CD14-positive monocyte (primary cell): ENCODE results near the gene AFF3. TPM values are rescaled to one million over a fixed set of nuclear protein-coding genes. Genes with fewer than 3 reads are reported as not detected.

Experiments
- DNase-seq, 3 donors: peaks; one replicate each; pipeline ENCODE4 v3.0.0-alpha.2; 2011 to 2022
- H2AFZ ChIP-seq: 2 replicates; pipeline ENCODE4 v1.6.0; 2012; ENCODE audit warnings: mild to moderate bottlenecking, low read depth, low read length, inconsistent platforms; ENCODE audit not compliant: insufficient read depth, poor library complexity, severe bottlenecking
- H3K27ac ChIP-seq, 2 donors: 1 replicate in 1 of 2; 2 replicates in 1 of 2; pipeline ENCODE4 v1.5.1; 2012 to 2013; ENCODE audit warnings: low read length in 2 of 2, control low read depth in 1 of 2, inconsistent platforms in 1 of 2, low read depth in 1 of 2, mild to moderate bottlenecking in 1 of 2
- H3K27me3 ChIP-seq, 2 donors: one replicate each; pipeline versions ENCODE4 v1.6.0 to v1.6.1; 2011 to 2013; ENCODE audit warnings: low read length in 2 of 2; ENCODE audit not compliant: control insufficient read depth in 2 of 2, insufficient read depth in 2 of 2
- H3K36me3 ChIP-seq, 2 donors: replicated peaks in 1 of 2; 1 replicate in 1 of 2; 2 replicates in 1 of 2; pipeline versions ENCODE4 v1.5.1 to v1.6.1; 2012 to 2013; ENCODE audit warnings: low read length in 2 of 2, control low read depth in 1 of 2, inconsistent platforms in 1 of 2, mild to moderate bottlenecking in 1 of 2; ENCODE audit not compliant: insufficient read depth in 2 of 2, control insufficient read depth in 1 of 2
- H3K4me1 ChIP-seq, 2 donors: 1 replicate in 1 of 2; 2 replicates in 1 of 2; pipeline versions ENCODE4 v1.5.1 to v1.6.1; 2012 to 2013; ENCODE audit warnings: low read length in 2 of 2, control low read depth in 1 of 2, inconsistent platforms in 1 of 2, mild to moderate bottlenecking in 1 of 2, moderate library complexity in 1 of 2; ENCODE audit not compliant: insufficient read depth in 2 of 2, control insufficient read depth in 1 of 2
- H3K4me2 ChIP-seq: replicated peaks from 2 replicates; pipeline ENCODE3; 2012; ENCODE audit warnings: low read length, moderate library complexity, mild to moderate bottlenecking; ENCODE audit not compliant: poor library complexity, severe bottlenecking; ENCODE audit errors: extremely low read depth
- H3K4me3 ChIP-seq, 3 experiments: fragments of 200-600 bp in 1 of 3; sonication (generic) in 1 of 3; replicated peaks in 1 of 3; 1 replicate in 2 of 3; 2 replicates in 1 of 3; pipeline ENCODE4 v1.5.1; 2011 to 2013; ENCODE audit warnings: low read length in 3 of 3, mild to moderate bottlenecking in 3 of 3, control low read depth in 2 of 3, low read depth in 2 of 3, inconsistent platforms in 1 of 3, moderate library complexity in 1 of 3
- H3K79me2 ChIP-seq: 2 replicates; pipeline ENCODE4 v1.6.0; 2012; ENCODE audit warnings: mild to moderate bottlenecking, control low read depth, inconsistent platforms, low read length, moderate library complexity; ENCODE audit not compliant: insufficient read depth
- H3K9ac ChIP-seq: 2 replicates; pipeline ENCODE4 v1.6.0; 2017; ENCODE audit warnings: low read length, mild to moderate bottlenecking; ENCODE audit not compliant: insufficient read depth, poor library complexity, severe bottlenecking
- H3K9me3 ChIP-seq, 2 donors: replicated peaks in 1 of 2; 1 replicate in 1 of 2; 2 replicates in 1 of 2; pipeline versions ENCODE4 v1.5.1 to v1.6.1; 2012 to 2013; ENCODE audit warnings: low read length in 2 of 2, control low read depth in 1 of 2; ENCODE audit not compliant: control insufficient read depth in 1 of 2, insufficient read depth in 1 of 2
- H4K20me1 ChIP-seq: 2 replicates; pipeline ENCODE4 v1.6.0; 2012; ENCODE audit warnings: mild to moderate bottlenecking, low read length, control low read depth, moderate library complexity; ENCODE audit not compliant: insufficient read depth
- H3K27ac Mint-ChIP-seq, 7 donors: one replicate each; pipeline ENCODE4 v1.8.0; 2020; ENCODE audit warnings: mild to moderate bottlenecking in 7 of 7, mixed read lengths in 7 of 7, moderate library complexity in 6 of 7, inconsistent platforms in 2 of 7
- H3K27me3 Mint-ChIP-seq, 3 donors: one replicate each; pipeline ENCODE4 v1.8.0; 2021 to 2022; ENCODE audit warnings: low read depth in 3 of 3, mild to moderate bottlenecking in 3 of 3, mixed read lengths in 3 of 3, moderate library complexity in 3 of 3, inconsistent platforms in 1 of 3
- H3K36me3 Mint-ChIP-seq, 2 donors: one replicate each; pipeline ENCODE4 v1.8.0; 2020; ENCODE audit warnings: mixed read lengths in 2 of 2, inconsistent platforms in 1 of 2, mild to moderate bottlenecking in 1 of 2
- H3K4me1 Mint-ChIP-seq: one replicate; pipeline ENCODE4 v1.8.0; 2020; ENCODE audit warnings: mild to moderate bottlenecking, mixed read lengths
- H3K4me3 Mint-ChIP-seq, 2 donors: one replicate each; pipeline ENCODE4 v1.8.0; 2020; ENCODE audit warnings: mild to moderate bottlenecking in 2 of 2, mixed read lengths in 2 of 2, moderate library complexity in 1 of 2
- H3K9me3 Mint-ChIP-seq, 7 donors: one replicate each; pipeline ENCODE4 v1.8.0; 2020 to 2022; ENCODE audit warnings: mixed read lengths in 7 of 7, mild to moderate bottlenecking in 6 of 7, moderate library complexity in 6 of 7, inconsistent platforms in 2 of 7
- WGBS: methylation state at CpG from one replicate; pipeline ENCODE4 v1.1.5; 2013; ENCODE audit warnings: missing lambda C conversion rate; ENCODE audit not compliant: insufficient coverage; 5-methylcytosine and 5-hydroxymethylcytosine counted together
- intact Hi-C, 2 donors: fragments of 100-400 bp; cut with micrococcal nuclease; formaldehyde crosslinking; loops; one replicate each; pipeline versions ENCODE4 v1.15.0 to v1.15.1; 2023
- polyA plus RNA-seq, 3 donors: library from polyadenylated mRNA; depleted of rRNA in 1 of 3; unstranded in 2 of 3; stranded (reverse) in 1 of 3; fragments of 300-500 nt in 2 of 3; fragments of >200 nt in 1 of 3; fragmentation: Illumina TruSeq in 2 of 3; gene quantifications; 1 replicate in 2 of 3; 2 replicates in 1 of 3; pipeline ENCODE4 v1.2.3, GENCODE V29; 2012 to 2021
- TF ChIP-seq, protein P1 (sequence below): fragments of 200-600 bp; IDR thresholded peaks from one replicate; pipeline ENCODE4 v1.8.0; 2022; ENCODE audit warnings: antibody characterized with exemption, mild to moderate bottlenecking

AFF3 gene
- polyA plus RNA-seq, 3 donors = 0.17 to 4.1 (median 0.49) TPM

DNA sequence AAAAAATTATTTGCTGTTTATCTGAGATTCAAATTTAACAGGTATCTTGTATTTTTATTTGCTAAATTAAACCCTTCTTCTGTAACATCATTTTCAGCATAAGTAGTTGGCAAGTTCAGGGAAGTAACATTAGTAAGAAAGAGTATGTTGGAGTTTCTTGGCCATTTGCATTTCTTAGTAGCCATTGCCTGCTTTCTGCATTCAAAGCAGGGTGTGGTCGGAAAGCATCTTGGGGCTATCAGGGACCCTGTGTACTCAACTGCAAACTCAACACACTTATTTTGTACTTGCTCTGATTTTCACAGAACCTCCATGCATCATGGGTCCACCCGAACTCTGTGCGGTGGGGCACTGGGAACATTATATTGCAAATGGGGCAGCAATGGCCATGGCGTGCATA, 622.2 kb downstream of the AFF3 start:
- TF ChIP-seq, protein P1, sequence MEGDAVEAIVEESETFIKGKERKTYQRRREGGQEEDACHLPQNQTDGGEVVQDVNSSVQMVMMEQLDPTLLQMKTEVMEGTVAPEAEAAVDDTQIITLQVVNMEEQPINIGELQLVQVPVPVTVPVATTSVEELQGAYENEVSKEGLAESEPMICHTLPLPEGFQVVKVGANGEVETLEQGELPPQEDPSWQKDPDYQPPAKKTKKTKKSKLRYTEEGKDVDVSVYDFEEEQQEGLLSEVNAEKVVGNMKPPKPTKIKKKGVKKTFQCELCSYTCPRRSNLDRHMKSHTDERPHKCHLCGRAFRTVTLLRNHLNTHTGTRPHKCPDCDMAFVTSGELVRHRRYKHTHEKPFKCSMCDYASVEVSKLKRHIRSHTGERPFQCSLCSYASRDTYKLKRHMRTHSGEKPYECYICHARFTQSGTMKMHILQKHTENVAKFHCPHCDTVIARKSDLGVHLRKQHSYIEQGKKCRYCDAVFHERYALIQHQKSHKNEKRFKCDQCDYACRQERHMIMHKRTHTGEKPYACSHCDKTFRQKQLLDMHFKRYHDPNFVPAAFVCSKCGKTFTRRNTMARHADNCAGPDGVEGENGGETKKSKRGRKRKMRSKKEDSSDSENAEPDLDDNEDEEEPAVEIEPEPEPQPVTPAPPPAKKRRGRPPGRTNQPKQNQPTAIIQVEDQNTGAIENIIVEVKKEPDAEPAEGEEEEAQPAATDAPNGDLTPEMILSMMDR = no peak
- Histone ChIP-seq H3K9me3 (no peaks in the 10 kb centered on the region), H3K27me3 (no peaks in the 10 kb centered on the region), H3K27ac (no peak overlapping the region), H3K4me3 (no peak overlapping the region), H3K4me2 (no peak overlapping the region), H3K9ac (no peak overlapping the region), H3K79me2 (no peaks in the 10 kb centered on the region), H4K20me1 (no peaks in the 10 kb centered on the region), H2AFZ (no peak overlapping the region), H3K4me1 (peaks cover 1 to 2% of the 10 kb centered on the region in 2 donors), H3K36me3 (no peaks in the 10 kb centered on the region)
- DNase-seq = no peak
- intact Hi-C loops = no loop called here
- Mint-ChIP-seq H3K9me3 (no peaks in the 10 kb centered on the region), H3K4me3 (no peak overlapping the region), H3K36me3 (no peaks in the 10 kb centered on the region), H3K27ac (no peak overlapping the region), H3K4me1 (peaks cover 1% of the 10 kb centered on the region), H3K27me3 (peaks cover under 1 to 4% (median 1%) of the 10 kb centered on the region in 3 donors)
- 100% methylated on average over 3 of the region's 4 CpGs for WGBS

DNA sequence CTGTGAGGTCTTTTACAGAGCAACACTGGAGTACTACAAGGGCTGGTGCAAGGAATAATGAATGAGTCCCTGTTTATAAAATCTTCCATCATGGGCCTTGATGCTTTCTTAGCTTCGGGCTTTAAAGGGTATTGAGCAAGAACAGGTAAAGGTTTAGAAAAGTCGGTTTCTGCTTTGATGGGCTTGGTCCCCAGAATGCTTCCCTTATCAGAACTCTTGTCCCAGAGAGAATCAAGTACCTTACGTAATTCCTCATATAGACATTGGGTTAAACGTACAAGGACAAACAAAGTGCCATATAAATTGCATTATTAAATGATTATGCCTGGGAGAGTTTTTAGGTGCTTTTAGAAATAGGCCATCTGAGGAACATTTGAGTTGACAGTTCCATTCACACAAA, 628.0 kb downstream of the AFF3 start:
- no peak overlapping the region for H3K4me3 Mint-ChIP-seq
- no peaks in the 10 kb centered on the region for H3K9me3 Mint-ChIP-seq
- Histone ChIP-seq H3K27me3 (no peaks in the 10 kb centered on the region), H4K20me1 (no peaks in the 10 kb centered on the region), H3K36me3 (no peaks in the 10 kb centered on the region), H3K4me2 (no peak overlapping the region), H3K9ac (no peak overlapping the region), H3K9me3 (no peaks in the 10 kb centered on the region), H3K4me1 (peaks cover 10 to 13% of the 10 kb centered on the region in 2 donors), H2AFZ (no peak overlapping the region), H3K79me2 (no peaks in the 10 kb centered on the region), H3K4me3 (no peak overlapping the region), H3K27ac (peak overlapping the region; percentile 18 to 32)
- no peaks in the 10 kb centered on the region for H3K36me3 Mint-ChIP-seq
- intact Hi-C loops = no loop called here
- no peak for DNase-seq
- H3K4me1 Mint-ChIP-seq = peaks cover 13% of the 10 kb centered on the region
- peak overlapping the region in 1 of 7 donors; percentile 74 for H3K27ac Mint-ChIP-seq
- TF ChIP-seq, protein P1 = no peak
- WGBS = 67% methylated on average over 1 of the region's 4 CpGs
- H3K27me3 Mint-ChIP-seq = peaks cover 1 to 4% (median 3%) of the 10 kb centered on the region in 3 donors
